SIG-M5 treated with dmso at 0.1 percent for 504 hours (cell line): Measurements from ENCODE around the gene UNC13B.
"Not testable (repeated sequence)": the region's sequence is repeated elsewhere in the genome, so short reads cannot be mapped to it uniquely, and the experiment has no call there.

Source experiments
- DNase-seq: peaks from one replicate; lab custom pipeline; 2025; ENCODE audit not compliant: unreplicated experiment; lab: John Stamatoyannopoulos, UW

The UNC13B gene

GRCh38 chr9:35366627-35367026 is 204.8 kb downstream of the UNC13B start:
- no peak for DNase-seq

GRCh38 chr9:35367451-35367850 is 205.6 kb downstream of the UNC13B start:
- DNase-seq: peak; percentile 0

GRCh38 chr9:35370241-35370640 is 208.4 kb downstream of the UNC13B start:
- DNase-seq: no peak

GRCh38 chr9:35374436-35374835 is 212.6 kb downstream of the UNC13B start:
- no peak for DNase-seq

- no peak for DNase-seq
These were observed 213.1 kb downstream of the UNC13B start for GRCh38 chr9:35374910-35375309.

- DNase-seq: no peak
These were observed 218.2 kb downstream of the UNC13B start for GRCh38 chr9:35380039-35380438.

- no peak for DNase-seq
These were observed 218.8 kb downstream of the UNC13B start for GRCh38 chr9:35380619-35381018.

- no peak for DNase-seq
These were observed 223.2 kb downstream of the UNC13B start for GRCh38 chr9:35385042-35385441.

GRCh38 chr9:35395076-35395705 is 233.4 kb downstream of the UNC13B start:
- DNase-seq: no peak

GRCh38 chr9:35395706-35396101 is 233.9 kb downstream of the UNC13B start:
- DNase-seq: no peak

GRCh38 chr9:35396560-35397215 is 234.9 kb downstream of the UNC13B start:
- no peak for DNase-seq

- no peak for DNase-seq
These were observed 235.4 kb downstream of the UNC13B start for GRCh38 chr9:35397216-35397698.

- DNase-seq: no peak
These were observed 236.1 kb downstream of the UNC13B start for GRCh38 chr9:35397923-35398322.

GRCh38 chr9:35398651-35399335 is 237.0 kb downstream of the UNC13B start:
- DNase-seq: no peak

- DNase-seq: no peak
These were observed 243.1 kb downstream of the UNC13B start for GRCh38 chr9:35404865-35405264.

GRCh38 chr9:35406183-35406959 is 244.6 kb downstream of the UNC13B start:
- DNase-seq: no peak

GRCh38 chr9:35407846-35408245 is 246.0 kb downstream of the UNC13B start:
- DNase-seq: peak; percentile 83

- DNase-seq: not testable (repeated sequence)
These were observed 247.6 kb downstream of the UNC13B start for GRCh38 chr9:35409434-35409833.

GRCh38 chr9:35414889-35415288 is 253.1 kb downstream of the UNC13B start:
- no peak for DNase-seq

GRCh38 chr9:35415402-35416097 is 253.7 kb downstream of the UNC13B start:
- no peak for DNase-seq

GRCh38 chr9:35416098-35416427 is 254.3 kb downstream of the UNC13B start:
- no peak for DNase-seq
